Subcutaneous abdominal adipose tissue (tissue), 5 donors: ENCODE measurements around the gene TESK1.
"Not testable (repeated sequence)": the region's sequence is repeated elsewhere in the genome, so short reads cannot be mapped to it uniquely, and the experiment has no call there.

Source experiments
- H3K27ac ChIP-seq: one replicate; pipeline ENCODE4 v1.7.0; 2013; ENCODE audit warnings: low read depth, mild to moderate bottlenecking, inconsistent platforms, low read length, moderate library complexity
- H3K27me3 ChIP-seq, 5 donors: one replicate each; pipeline ENCODE4 v1.7.0; 2013; ENCODE audit warnings: low read length in 5 of 5, inconsistent platforms in 1 of 5; ENCODE audit not compliant: control insufficient read depth in 5 of 5, insufficient read depth in 4 of 5
- H3K36me3 ChIP-seq, 5 donors: one replicate each; pipeline ENCODE4 v1.7.0; 2013; ENCODE audit warnings: low read length in 5 of 5; ENCODE audit not compliant: control insufficient read depth in 5 of 5, insufficient read depth in 5 of 5
- H3K4me1 ChIP-seq, 5 donors: one replicate each; pipeline ENCODE4 v1.7.0; 2013; ENCODE audit warnings: low read length in 5 of 5, mild to moderate bottlenecking in 3 of 5, moderate library complexity in 1 of 5; ENCODE audit not compliant: control insufficient read depth in 5 of 5, insufficient read depth in 5 of 5
- H3K4me3 ChIP-seq, 5 donors: one replicate each; pipeline ENCODE4 v1.7.0; 2013; ENCODE audit warnings: low read length in 5 of 5, low read depth in 1 of 5
- H3K9ac ChIP-seq, 5 donors: one replicate each; pipeline ENCODE4 v1.7.0; 2013; ENCODE audit warnings: low read length in 5 of 5, mild to moderate bottlenecking in 4 of 5, moderate library complexity in 3 of 5
- H3K9me3 ChIP-seq, 5 donors: one replicate each; pipeline ENCODE4 v1.7.0; 2013; ENCODE audit warnings: low read length in 5 of 5; ENCODE audit not compliant: control insufficient read depth in 5 of 5
- donor health status: healthy.
- donor health status: healthy.
- donor health status: healthy.
- donor health status: healthy.
- donor health status: healthy.

Gene TESK1

GRCh38 chr9:35577486-35577885 lies 27.6 kb upstream of the TESK1 start:
- Histone ChIP-seq H3K9ac (no peak overlapping the region), H3K27ac (no peak overlapping the region)

GRCh38 chr9:35579130-35579529 lies 25.9 kb upstream of the TESK1 start:
- H3K36me3 ChIP-seq, result no peaks in the 10 kb centered on the region
- peaks cover 0 to 13% (median 3%) of the 10 kb centered on the region in 5 donors for H3K9me3 ChIP-seq
- H3K9ac ChIP-seq, result no peak overlapping the region
- H3K27ac ChIP-seq, result no peak overlapping the region
- H3K4me3 ChIP-seq, result no peak overlapping the region
- H3K4me1 ChIP-seq, result no peaks in the 10 kb centered on the region
- no peaks in the 10 kb centered on the region for H3K27me3 ChIP-seq

More at GRCh38 chr9:35577486-35577885, 27.6 kb upstream of the TESK1 start:
- Histone ChIP-seq H3K36me3 (no peaks in the 10 kb centered on the region), H3K9me3 (peaks cover 0 to 13% (median 3%) of the 10 kb centered on the region in 5 donors), H3K4me1 (no peaks in the 10 kb centered on the region), H3K27me3 (no peaks in the 10 kb centered on the region), H3K4me3 (no peak overlapping the region)

DNA sequence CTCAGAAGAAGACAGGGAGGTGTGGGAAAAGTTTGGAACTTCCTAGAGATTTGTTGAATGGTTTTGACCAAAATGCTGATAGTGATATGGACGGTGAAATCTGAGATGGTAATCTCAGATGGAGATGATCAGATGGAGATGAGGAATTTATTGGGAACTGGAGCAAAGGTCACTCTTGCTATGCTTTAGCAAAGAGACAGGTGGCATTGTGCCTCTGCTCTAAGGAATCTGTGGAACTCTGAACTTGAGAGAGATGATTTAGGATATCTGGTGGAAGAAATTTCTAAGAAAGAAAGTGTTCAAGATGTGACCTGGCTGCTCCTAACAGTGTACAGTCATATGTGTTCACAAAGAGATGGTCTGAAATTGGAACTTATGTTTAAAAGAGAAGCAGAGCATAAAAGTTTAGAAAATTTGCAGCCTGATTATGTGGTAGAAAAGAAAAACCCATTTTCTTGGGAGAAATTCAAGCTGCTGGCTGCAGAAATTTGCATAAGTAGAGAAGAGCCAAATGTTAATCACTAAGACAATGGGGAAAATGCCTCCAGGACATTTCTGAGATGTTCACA lies 25.3 kb upstream of the TESK1 start:
- not testable (repeated sequence) for H3K27ac ChIP-seq, H3K9ac ChIP-seq, H3K36me3 ChIP-seq, H3K4me1 ChIP-seq, H3K27me3 ChIP-seq
- peak overlapping the region in 1 of 5 donors; percentile 44 for H3K4me3 ChIP-seq
- peaks cover 0 to 13% (median 3%) of the 10 kb centered on the region in 5 donors for H3K9me3 ChIP-seq

GRCh38 chr9:35583521-35583920 lies 21.5 kb upstream of the TESK1 start:
- not testable (repeated sequence) for H3K9ac ChIP-seq, H3K27me3 ChIP-seq, H3K27ac ChIP-seq, H3K4me3 ChIP-seq, H3K4me1 ChIP-seq, H3K36me3 ChIP-seq
- H3K9me3 ChIP-seq, result peaks cover 0 to 13% (median 3%) of the 10 kb centered on the region in 5 donors

- H3K9me3 ChIP-seq, H3K27me3 ChIP-seq, H3K36me3 ChIP-seq, H3K27ac ChIP-seq, H3K9ac ChIP-seq, H3K4me3 ChIP-seq, H3K4me1 ChIP-seq: not testable (repeated sequence)
Observed at GRCh38 chr9:35584681-35585080, 20.4 kb upstream of the TESK1 start.

DNA sequence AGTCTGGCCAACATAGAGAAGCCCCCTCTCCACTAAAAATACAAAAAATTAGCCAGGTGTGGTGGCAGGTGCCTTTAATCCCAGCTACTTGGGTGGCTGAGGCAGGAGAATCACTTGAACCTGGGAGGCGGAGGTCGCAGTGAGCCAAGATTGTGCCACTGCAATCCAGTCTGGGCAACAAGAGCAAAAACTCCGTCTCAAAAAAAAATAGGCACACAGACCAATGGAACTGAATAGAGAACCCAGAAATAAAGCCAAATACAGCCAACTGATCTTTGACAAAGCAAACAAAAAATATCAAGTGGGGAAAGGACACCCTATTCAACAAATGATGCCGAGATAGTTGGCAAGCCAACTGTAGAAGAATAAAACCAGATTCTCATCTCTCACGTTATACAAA lies 16.6 kb upstream of the TESK1 start:
- not testable (repeated sequence) for H3K27me3 ChIP-seq, H3K4me3 ChIP-seq, H3K4me1 ChIP-seq, H3K9me3 ChIP-seq, H3K9ac ChIP-seq, H3K27ac ChIP-seq, H3K36me3 ChIP-seq

DNA sequence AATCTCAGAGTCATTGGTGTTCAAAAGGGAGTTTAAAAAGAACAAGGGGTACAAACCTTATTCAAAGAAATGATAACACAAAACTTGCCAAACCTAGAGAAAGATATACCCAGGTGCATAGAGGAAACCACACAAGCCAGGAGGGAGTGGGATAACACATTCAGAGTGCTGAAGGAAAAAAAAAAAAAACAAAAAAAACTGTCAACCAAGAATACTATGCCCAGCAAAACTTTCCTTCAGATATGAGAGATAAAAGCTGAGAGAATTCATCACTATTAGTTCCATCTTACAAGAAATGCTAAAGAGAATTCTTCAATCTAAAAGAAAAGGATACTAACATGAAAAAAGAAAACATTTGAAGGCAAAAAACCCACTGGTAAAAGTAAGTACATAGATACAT lies 11.5 kb upstream of the TESK1 start:
- no peaks in the 10 kb centered on the region for H3K36me3 ChIP-seq
- H3K4me3 ChIP-seq, result no peak overlapping the region
- no peaks in the 10 kb centered on the region for H3K27me3 ChIP-seq
- peaks cover 0 to 7% (median 2%) of the 10 kb centered on the region in 5 donors for H3K4me1 ChIP-seq
- H3K9ac ChIP-seq, result no peak overlapping the region
- no peak overlapping the region for H3K27ac ChIP-seq
- H3K9me3 ChIP-seq, result peaks cover 3 to 18% (median 10%) of the 10 kb centered on the region in 5 donors

- no peak overlapping the region for H3K27ac ChIP-seq
- H3K9ac ChIP-seq, result no peak overlapping the region
- H3K4me3 ChIP-seq, result peak overlapping the region in 1 of 5 donors; percentile 13
- H3K4me1 ChIP-seq, result peaks cover 0 to 16% (median 10%) of the 10 kb centered on the region in 5 donors
- no peaks in the 10 kb centered on the region for H3K27me3 ChIP-seq
- H3K36me3 ChIP-seq, result no peaks in the 10 kb centered on the region
- H3K9me3 ChIP-seq, result peaks cover 3 to 18% (median 10%) of the 10 kb centered on the region in 5 donors
Observed at GRCh38 chr9:35594471-35594870, 10.6 kb upstream of the TESK1 start.

GRCh38 chr9:35596907-35597306 lies 8.2 kb upstream of the TESK1 start:
- H3K27me3 ChIP-seq, H3K4me3 ChIP-seq, H3K27ac ChIP-seq: not testable (repeated sequence)

GRCh38 chr9:35598866-35599590 lies 6.0 kb upstream of the TESK1 start:
- Histone ChIP-seq H3K9ac (no peak overlapping the region), H3K27ac (no peak overlapping the region), H3K27me3 (no peaks in the 10 kb centered on the region), H3K36me3 (no peaks in the 10 kb centered on the region), H3K4me3 (no peak overlapping the region), H3K4me1 (peaks cover 5 to 43% (median 34%) of the 10 kb centered on the region in 5 donors), H3K9me3 (peaks cover 0 to 7% (median 3%) of the 10 kb centered on the region in 5 donors)

More at GRCh38 chr9:35596907-35597306, 8.2 kb upstream of the TESK1 start:
- not testable (repeated sequence) for H3K36me3 ChIP-seq, H3K9ac ChIP-seq
- Histone ChIP-seq H3K9me3 (peaks cover 3 to 18% (median 10%) of the 10 kb centered on the region in 5 donors), H3K4me1 (peaks cover 0 to 29% (median 22%) of the 10 kb centered on the region in 5 donors)
